PC-9 (cell line): ENCODE data around the gene CDIPT. TPM values are rescaled to one million over a fixed set of nuclear protein-coding genes. Genes with fewer than 3 reads are reported as not detected.

ENCODE experiments used
- BruUV-seq: library from RNA; stranded (reverse); fragments of 400-500 nt; replicated peaks from 2 replicates; lab custom pipeline; 2021; lab: Mats Ljungman, UMichigan
- CTCF ChIA-PET: fragments of 300-600 bp; sonication (Branson Sonifier 250); formaldehyde crosslinking; loops from one replicate; lab custom pipeline; 2022; ENCODE audit warnings: antibody characterized with exemption; lab: Charles Lee
- POLR2A ChIA-PET: fragments of 300-600 bp; sonication (Branson Sonifier 250); formaldehyde crosslinking; loops from one replicate; lab custom pipeline; 2022; ENCODE audit warnings: antibody characterized with exemption; ENCODE audit not compliant: unreplicated experiment; lab: Charles Lee
- DNase-seq, 2 experiments: peaks; one replicate each; pipeline versions ENCODE4 v3.0.0 to v3.0.0-alpha.2; 2015 to 2022; ENCODE audit warnings: mixed read lengths in 1 of 2
- H2AFZ ChIP-seq: fragments of 200-600 bp; sonication (generic); 2 replicates; pipeline ENCODE4 v1.8.1; 2017; ENCODE audit warnings: antibody characterized with exemption
- H3F3A ChIP-seq: fragments of 200-600 bp; sonication (generic); 2 replicates; pipeline ENCODE4 v1.8.1; 2017; ENCODE audit warnings: antibody characterized with exemption, mild to moderate bottlenecking, low read depth; ENCODE audit not compliant: insufficient read depth
- H3K27ac ChIP-seq: fragments of 200-600 bp; sonication (generic); 2 replicates; pipeline ENCODE4 v1.6.1; 2016; ENCODE audit warnings: mixed run types
- H3K27me3 ChIP-seq: fragments of 200-600 bp; sonication (generic); 2 replicates; pipeline ENCODE4 v1.6.1; 2016; ENCODE audit warnings: low read depth, mixed run types; ENCODE audit not compliant: insufficient read depth
- H3K36me3 ChIP-seq: fragments of 200-600 bp; sonication (generic); 2 replicates; pipeline ENCODE4 v1.6.1; 2016; ENCODE audit warnings: low read depth, mixed run types
- H3K4me1 ChIP-seq: fragments of 200-600 bp; sonication (generic); replicated peaks from 2 replicates; pipeline ENCODE4 v1.6.1; 2016; ENCODE audit warnings: mixed run types; ENCODE audit not compliant: insufficient read depth
- H3K4me2 ChIP-seq: fragments of 200-600 bp; sonication (generic); 2 replicates; pipeline ENCODE4 v1.6.1; 2017; ENCODE audit warnings: mixed run types
- H3K4me3 ChIP-seq: fragments of 200-600 bp; sonication (generic); 2 replicates; pipeline ENCODE4 v1.6.1; 2016; ENCODE audit warnings: mixed run types
- H3K79me2 ChIP-seq: fragments of 200-600 bp; sonication (generic); 2 replicates; pipeline ENCODE4 v1.6.1; 2017; ENCODE audit warnings: low read depth, mixed run types
- H3K9me2 ChIP-seq: fragments of 200-600 bp; sonication (generic); 2 replicates; pipeline ENCODE4 v1.8.1; 2017; ENCODE audit warnings: mild to moderate bottlenecking; ENCODE audit not compliant: insufficient read depth
- H3K9me3 ChIP-seq: fragments of 200-600 bp; sonication (generic); 2 replicates; pipeline ENCODE4 v1.8.1; 2016; ENCODE audit warnings: low read depth; ENCODE audit not compliant: insufficient read depth
- H4K20me1 ChIP-seq: fragments of 200-600 bp; sonication (generic); 2 replicates; pipeline ENCODE4 v1.8.1; 2017; ENCODE audit not compliant: insufficient read depth
- CTCF ChIP-seq: fragments of 200-600 bp; sonication (generic); conservative IDR thresholded peaks from 2 replicates; pipeline ENCODE4 v1.6.1; 2017; ENCODE audit warnings: mixed run types, antibody characterized with exemption, mild to moderate bottlenecking, moderate library complexity
- EZH2 ChIP-seq: fragments of 200-600 bp; sonication (generic); IDR thresholded peaks from 2 replicates; pipeline ENCODE4 v1.8.0; 2017; ENCODE audit warnings: antibody characterized with exemption, low read depth
- intact Hi-C: fragments of 100-400 bp; cut with micrococcal nuclease; formaldehyde crosslinking; loops from one replicate; pipeline ENCODE4 v1.10.0; 2022; ENCODE audit not compliant: unreplicated experiment
- total RNA-seq: library from RNA; stranded (reverse); gene quantifications from 2 replicates; pipeline ENCODE4 v1.2.3, GENCODE V29; 2021

The CDIPT gene
- total RNA-seq, 1 experiment from 2014 or later: 90.6 TPM

- Histone ChIP-seq H3K4me1 (peaks cover 72% of the 10 kb centered on the region), H3K36me3 (no peaks in the 10 kb centered on the region), H3K27ac (peak overlapping the region; percentile 77), H3K9me3 (no peaks in the 10 kb centered on the region), H4K20me1 (no peaks in the 10 kb centered on the region), H3F3A (peaks cover 70% of the 10 kb centered on the region; the same call in 1 of the 2 replicates), H2AFZ (no peak overlapping the region), H3K4me2 (peak overlapping the region; percentile 88), H3K79me2 (peaks cover 66% of the 10 kb centered on the region), H3K4me3 (peak overlapping the region; percentile 71), H3K27me3 (no peaks in the 10 kb centered on the region), H3K9me2 (no peaks in the 10 kb centered on the region)
- ChIA-PET CTCF (interaction anchor here (0.6 to 1.7 kb wide), 3 partner anchors 22 to 1529 kb away, joined by 3 to 18 read pairs (median 15); no protein-coding TSS in a partner anchor), POLR2A (interaction anchor here (0.5 to 1.5 kb wide), 4 partner anchors 14 to 152 kb away, joined by 4 to 32 read pairs (median 8); no protein-coding TSS in a partner anchor)
- no peak for TF ChIP-seq CTCF
- TF ChIP-seq EZH2: no peak
- TSS peak; percentile 71 for BruUV-seq
- peak; percentile 57 to 84 for DNase-seq
- intact Hi-C loops: loop anchor here (1.0 to 5.0 kb wide), 4 partner anchors 27 to 200 kb away; partner anchors contain the start of genes CDIPT and SEZ6L2
Observed at GRCh38 chr16:29820730-29821642, 42.0 kb downstream of the CDIPT start.

- Histone ChIP-seq H2AFZ (no peak within 1 kb of the TSS), H3K27ac (peak within 1 kb of the TSS; percentile 77), H3K27me3 (no peaks in the 10 kb centered on the region), H3K9me2 (no peaks in the 10 kb centered on the region), H3K4me3 (peak within 1 kb of the TSS; percentile 71), H4K20me1 (no peaks in the 10 kb centered on the region), H3K4me1 (peaks cover 68% of the 10 kb centered on the region), H3K4me2 (peak within 1 kb of the TSS; percentile 88), H3K9me3 (no peaks in the 10 kb centered on the region), H3K79me2 (peaks cover 62% of the 10 kb centered on the region), H3F3A (peaks cover 64% of the 10 kb centered on the region; the same call in 1 of the 2 replicates), H3K36me3 (no peaks in the 10 kb centered on the region)
- BruUV-seq: no TSS peak
- CTCF ChIA-PET: interaction anchor here (1.0 to 1.7 kb wide), 2 partner anchors 28 to 212 kb away, joined by 3 to 18 read pairs; no protein-coding TSS in a partner anchor
- POLR2A ChIA-PET: interaction anchor here (0.5 to 1.5 kb wide), 4 partner anchors 9 to 730 kb away, joined by 3 to 10 read pairs (median 5); no protein-coding TSS in a partner anchor
- intact Hi-C loops: loop anchor here (2.0 to 5.0 kb wide), 2 partner anchors 43 to 77 kb away; partner anchors contain the start of genes CDIPT and SEZ6L2
- TF ChIP-seq EZH2: no peak
- TF ChIP-seq CTCF: no peak
- DNase-seq: peak in 1 of 2 experiments; percentile 69
Observed at GRCh38 chr16:29820271-29820701, 42.7 kb downstream of the CDIPT start, which contains the start of gene MVP. TSS of gene MVP (plus strand) at chr16:29820462. CDS start at chr16:29830550, 10,088 bp downstream.

GRCh38 chr16:29819506-29819905 lies 43.5 kb downstream of the CDIPT start:
- Histone ChIP-seq H3F3A (peaks cover 64% of the 10 kb centered on the region; the same call in 1 of the 2 replicates), H2AFZ (no peak overlapping the region), H3K9me3 (no peaks in the 10 kb centered on the region), H3K79me2 (peaks cover 62% of the 10 kb centered on the region), H3K4me3 (no peak overlapping the region), H3K9me2 (no peaks in the 10 kb centered on the region), H3K27me3 (no peaks in the 10 kb centered on the region), H3K36me3 (no peaks in the 10 kb centered on the region), H3K27ac (no peak overlapping the region), H4K20me1 (no peaks in the 10 kb centered on the region), H3K4me1 (peaks cover 63% of the 10 kb centered on the region), H3K4me2 (peak overlapping the region; percentile 88)
- BruUV-seq: no TSS peak
- no peak for TF ChIP-seq EZH2
- TF ChIP-seq CTCF: no peak
- no peak for DNase-seq
- intact Hi-C loops: loop anchor here (10.0 kb wide), 1 partner anchor 225 kb away; no protein-coding TSS in a partner anchor
- ChIA-PET POLR2A (interaction anchor here (0.5 to 1.5 kb wide), 6 partner anchors 8 to 731 kb away, joined by 3 to 10 read pairs (median 5); partner anchors contain the start of gene MAZ), CTCF (interaction anchor here (0.6 to 1.7 kb wide), 5 partner anchors 21 to 464 kb away, joined by 3 to 18 read pairs (median 5); no protein-coding TSS in a partner anchor)
